Cerebellar cortex (tissue), 1 donor: Measurements from ENCODE around the gene CLDN15.
"Not testable (repeated sequence)": the region's sequence is repeated elsewhere in the genome, so short reads cannot be mapped to it uniquely, and the experiment has no call there.

Experiments
- DNase-seq: peaks from one replicate; pipeline ENCODE4 v3.0.0-alpha.2; 2015; ENCODE audit warnings: low spot score

The CLDN15 gene

DNA sequence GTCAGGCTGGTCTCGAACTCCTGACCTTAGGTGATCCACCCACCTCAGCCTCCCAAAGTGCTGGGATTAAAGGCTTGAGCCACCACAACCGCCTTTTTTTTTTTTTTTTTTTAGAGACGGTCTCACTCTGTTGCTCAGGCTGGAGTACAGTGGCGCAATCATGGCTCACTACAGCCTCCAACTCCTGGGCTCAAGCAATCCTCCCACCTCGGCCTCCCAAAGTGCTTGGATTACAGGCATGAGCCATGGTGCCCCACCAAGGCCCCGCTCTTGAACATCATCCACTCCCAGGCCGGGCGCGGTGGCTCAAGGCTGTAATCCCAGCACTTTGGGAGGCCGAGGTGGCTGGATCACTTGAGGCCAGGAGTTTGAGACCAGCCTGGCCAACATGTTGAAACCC, 38.1 kb downstream of the CLDN15 start:
- DNase-seq = not testable (repeated sequence)

DNA sequence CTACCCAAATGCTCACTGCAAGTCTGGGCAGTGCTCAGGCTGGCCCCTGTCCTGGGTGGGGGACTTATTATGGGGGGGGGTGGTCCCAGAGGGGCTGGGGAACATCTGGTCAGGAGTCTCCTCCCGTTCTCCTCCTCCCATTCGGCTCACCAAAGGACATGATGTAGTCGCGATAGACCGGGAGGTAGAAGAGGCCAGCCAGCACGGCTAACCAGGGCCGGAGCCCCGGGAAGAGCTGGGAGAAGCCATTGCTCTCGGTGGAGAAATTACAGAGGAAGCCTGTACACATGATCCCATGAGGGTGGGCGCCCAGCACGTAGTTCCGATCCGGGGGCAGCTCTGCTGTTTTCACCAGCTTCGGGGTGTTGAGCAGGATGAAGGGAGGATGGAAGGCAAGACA, 39.1 kb downstream of the CLDN15 start:
- no peak for DNase-seq

DNA sequence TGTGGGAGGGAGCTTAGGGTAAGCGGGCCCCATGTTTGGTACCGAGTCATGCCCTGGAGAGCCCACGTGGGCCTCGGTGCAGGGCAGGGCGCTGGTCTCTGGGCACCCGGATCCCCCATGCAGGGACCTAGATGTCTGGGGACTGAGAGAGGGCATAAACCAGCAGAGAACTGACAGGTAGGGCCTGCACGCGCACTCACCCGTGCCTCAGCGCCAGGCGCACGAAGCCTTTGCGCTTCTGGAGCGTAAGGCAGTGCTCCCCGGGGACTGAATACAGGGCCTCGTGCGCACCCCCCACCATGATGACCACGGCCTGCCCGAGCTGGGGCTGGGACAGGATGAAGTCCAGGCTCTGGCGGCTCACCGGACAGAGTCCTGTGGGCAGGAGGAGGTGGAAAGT, 39.6 kb downstream of the CLDN15 start:
- DNase-seq = no peak

DNA sequence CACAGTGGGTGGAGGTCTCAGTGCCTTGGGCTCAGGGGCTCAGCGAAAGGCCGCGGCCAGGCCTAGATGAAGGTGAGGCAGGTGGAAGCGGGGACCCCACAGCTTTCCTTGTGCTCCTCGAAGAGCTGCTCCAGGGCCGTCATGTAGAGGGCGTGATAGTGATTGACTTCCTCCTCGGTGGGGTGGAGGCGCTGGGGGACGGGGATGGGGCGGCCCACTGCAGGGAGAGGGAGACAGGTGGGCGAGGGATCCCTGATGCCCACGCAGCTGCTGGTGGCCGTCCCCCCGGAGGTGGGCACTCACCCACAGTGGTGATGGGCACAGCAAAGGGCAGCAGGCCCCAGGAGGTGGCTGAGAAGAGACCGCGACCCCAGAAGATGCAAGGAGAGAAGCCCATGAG, 41.7 kb downstream of the CLDN15 start:
- no peak for DNase-seq

DNA sequence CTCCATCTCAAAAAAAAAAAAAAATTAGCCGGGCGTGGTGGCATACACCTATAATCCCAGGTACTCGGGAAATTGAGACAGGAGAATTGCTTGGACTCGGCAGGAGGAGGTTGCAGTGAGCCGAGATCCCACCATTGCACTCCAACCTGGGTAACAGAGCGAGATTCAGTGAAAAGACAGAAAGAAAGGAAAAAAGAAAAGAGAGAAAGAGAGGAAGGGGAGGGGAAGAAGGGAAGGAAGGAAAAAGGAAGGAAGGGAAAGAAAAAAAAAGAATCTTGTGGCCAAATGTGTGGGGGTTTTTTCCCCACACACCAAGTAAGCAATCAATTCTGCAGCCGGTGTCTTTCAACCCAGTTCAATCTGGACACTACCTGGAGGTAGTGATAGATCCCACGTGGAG, 48.5 kb downstream of the CLDN15 start:
- no peak for DNase-seq

DNA sequence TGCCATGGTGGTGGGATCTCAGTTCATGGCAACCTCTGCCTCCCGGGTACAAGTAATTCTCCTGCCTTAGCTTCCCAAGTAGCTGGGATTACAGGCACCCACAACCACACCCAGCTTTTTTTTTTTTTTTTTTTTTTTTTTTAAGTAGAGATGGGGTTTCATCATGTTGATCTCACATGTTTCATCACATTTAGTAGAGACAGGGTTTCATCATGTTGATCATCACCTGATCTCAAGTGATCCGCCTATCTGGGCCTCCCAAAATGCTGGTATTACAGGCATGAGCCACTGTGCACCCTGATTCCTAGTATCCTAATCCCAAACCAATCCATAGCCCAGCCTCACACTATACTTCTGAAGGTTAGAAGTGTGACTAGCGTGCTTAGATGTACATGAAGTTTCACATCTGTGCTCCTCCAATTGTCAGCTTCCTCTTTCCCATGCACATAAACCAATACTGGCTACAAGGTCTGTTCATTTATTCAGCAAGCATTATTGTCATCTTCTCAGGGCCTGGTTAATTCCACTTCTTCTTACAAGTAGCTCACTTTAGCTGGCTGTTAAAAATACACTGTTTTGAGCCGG, 50.7 kb downstream of the CLDN15 start:
- no peak for DNase-seq

DNA sequence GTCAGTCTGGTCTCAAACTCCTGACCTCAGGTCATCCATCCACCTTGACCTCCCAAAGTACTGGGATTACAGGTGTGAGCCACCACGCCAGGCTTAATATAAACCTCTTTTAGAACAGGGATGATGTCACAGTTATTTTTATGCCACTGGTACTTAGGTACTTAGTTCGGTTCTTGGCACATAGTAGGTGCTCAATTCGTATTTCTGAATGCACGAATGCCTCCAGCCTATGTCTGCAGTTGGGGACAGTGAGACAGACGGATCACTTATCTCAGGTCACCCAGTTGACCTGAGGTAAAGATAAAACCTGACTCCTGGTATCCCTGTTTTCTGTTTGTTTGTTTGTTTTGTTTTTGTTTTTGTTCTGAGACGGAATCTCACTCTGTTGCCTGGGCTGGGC, 51.4 kb downstream of the CLDN15 start:
- DNase-seq = no peak

DNA sequence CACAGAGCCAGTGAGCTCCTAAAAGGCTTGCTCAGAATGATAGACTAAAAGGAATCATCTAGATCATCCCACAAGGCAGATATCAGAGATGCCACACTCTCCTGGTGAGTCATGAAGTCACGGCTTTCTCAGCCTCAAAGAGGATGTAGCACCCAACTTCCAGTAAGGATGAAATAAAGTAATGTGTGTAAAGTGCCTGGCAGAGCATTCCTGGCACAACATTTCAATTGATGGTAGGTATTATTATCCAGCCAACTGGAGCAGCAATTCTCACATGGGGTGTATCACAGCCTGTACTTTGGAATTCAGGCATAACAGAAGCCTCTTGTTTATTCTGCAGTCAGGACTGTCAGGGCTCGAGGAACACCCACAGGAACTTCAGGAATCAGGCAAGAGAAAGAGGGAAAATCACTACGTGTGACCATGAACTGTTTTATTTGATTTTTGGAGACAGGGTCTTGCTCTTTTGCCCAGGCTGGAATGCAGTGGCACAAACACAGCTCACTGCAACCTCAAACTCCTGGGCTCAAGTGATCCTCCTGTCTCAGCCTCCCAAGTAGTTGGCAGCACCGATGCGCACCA, 52.3 kb downstream of the CLDN15 start:
- no peak for DNase-seq
